Pons (tissue), 1 donor: ENCODE results near the gene FAM3C.
"Not testable (repeated sequence)": the region's sequence is repeated elsewhere in the genome, so short reads cannot be mapped to it uniquely, and the experiment has no call there.

Experiments
- DNase-seq: peaks from one replicate; pipeline ENCODE4 v3.0.0-alpha.2; 2016; ENCODE audit warnings: low spot score

The FAM3C gene

DNA sequence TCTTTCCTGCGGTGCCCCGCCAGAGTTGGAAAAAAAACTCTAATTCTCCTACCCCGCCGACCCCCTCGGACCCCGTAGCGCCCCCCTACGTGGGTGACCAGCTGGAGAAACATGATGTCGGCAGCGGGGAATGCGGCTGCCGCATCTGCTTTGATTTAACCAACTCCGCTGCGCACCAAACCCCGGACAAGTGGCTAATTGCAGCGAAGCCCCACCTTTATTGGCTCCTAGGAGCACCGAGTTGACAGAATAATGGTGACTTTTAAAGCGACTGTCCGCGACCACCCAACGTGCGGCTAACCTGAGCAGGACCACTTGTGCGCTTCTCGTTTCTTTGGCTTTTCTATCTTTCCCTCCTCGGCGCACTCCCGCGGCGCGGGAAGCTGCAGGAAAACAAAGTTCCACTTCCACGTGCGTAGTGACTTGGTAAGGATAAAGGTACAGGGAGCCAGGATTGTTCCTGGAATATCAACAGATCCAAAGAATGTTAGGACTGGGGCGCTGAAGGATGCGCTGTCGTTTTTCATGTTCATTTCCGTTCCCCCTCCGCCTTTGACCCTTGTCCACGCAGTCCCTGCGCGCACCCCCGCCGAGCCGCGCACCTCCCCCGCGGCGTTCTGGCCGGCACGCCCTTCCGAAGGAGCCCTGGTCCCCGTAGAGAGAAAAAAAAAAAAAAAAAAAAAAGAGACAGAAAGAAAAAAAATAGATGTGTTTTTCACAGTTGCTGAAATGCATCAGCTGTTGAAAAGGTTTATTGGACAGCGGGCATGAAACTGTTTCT lies 65.9 kb downstream of the FAM3C start:
- no peak for DNase-seq

DNA sequence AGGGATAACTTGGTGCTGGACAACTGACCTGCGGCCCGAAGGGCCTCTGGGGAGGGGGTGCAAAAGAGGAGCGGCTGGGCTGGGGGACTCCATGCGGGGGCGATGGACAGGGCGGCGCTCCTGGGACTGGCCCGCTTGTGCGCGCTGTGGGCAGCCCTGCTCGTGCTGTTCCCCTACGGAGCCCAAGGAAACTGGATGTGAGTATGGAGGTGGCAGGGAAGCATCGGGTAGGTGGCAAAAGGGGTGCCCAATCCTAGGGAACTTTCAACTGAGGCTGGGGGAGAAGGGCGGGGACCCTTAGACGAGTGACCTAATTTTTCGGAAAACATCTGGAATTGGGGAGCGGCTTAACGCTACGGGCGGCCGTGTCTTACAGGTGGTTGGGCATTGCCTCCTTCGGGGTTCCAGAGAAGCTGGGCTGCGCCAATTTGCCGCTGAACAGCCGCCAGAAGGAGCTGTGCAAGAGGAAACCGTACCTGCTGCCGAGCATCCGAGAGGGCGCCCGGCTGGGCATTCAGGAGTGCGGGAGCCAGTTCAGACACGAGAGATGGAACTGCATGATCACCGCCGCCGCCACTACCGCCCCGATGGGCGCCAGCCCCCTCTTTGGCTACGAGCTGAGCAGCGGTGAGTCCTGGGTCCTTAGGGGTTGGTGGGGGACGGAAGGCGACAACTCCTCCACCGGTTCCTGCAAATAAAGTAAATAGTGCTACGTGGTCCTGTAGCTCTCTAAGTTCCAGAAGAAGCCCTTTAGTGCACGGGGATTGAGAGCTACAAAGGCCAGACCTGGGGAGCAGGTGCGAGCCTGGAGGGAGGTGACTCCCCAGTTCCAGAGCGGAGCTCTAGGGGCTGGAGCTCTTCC lies 66.7 kb downstream of the FAM3C start:
- no peak for DNase-seq

GRCh38 chr7:121328508-121329190 lies 67.5 kb downstream of the FAM3C start, which contains the start of gene WNT16:
Gene WNT16, plus strand, starts transcription at chr7:121329000. Its CDS starts 293 bp downstream, at chr7:121329293.
- no peak for DNase-seq

DNA sequence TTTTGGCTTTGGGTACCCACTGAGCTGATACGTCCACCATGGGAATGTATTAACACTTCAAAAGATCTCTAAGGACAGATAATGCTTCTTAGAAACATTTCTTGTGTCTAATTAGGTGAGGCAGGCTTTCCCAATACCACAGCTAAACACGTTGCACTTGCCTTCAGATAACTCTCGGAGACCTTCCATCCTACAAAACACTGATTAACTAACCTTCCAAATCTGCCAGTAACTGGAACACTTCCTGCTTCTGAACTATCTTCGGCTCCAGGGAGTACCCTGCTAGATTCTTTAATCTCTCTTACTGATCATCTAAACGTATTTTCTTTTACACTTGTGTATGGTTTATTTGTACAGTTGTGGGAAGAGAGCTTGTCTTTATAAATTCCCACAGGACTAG lies 68.4 kb downstream of the FAM3C start:
- DNase-seq, result no peak

GRCh38 chr7:121323515-121324302 lies 72.4 kb downstream of the FAM3C start:
- no peak for DNase-seq

DNA sequence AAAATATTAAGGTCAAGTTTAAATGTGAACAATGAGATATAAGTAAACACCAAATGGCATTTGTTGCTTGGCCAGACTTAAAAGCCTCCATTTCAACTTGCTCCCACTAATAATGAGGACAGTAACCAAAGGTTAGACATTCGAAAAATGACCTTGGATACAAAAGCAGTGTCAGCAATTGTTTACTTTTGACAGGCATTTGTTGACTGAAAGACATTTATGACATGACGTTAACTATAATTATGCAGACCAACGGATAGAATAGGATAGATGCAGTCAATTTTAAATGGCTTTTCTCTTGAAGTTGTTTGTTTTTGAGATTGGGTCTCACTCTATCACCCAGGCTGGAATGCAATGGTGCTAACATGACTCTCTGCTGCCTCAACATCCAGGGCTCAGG lies 73.6 kb downstream of the FAM3C start:
- no peak for DNase-seq

DNA sequence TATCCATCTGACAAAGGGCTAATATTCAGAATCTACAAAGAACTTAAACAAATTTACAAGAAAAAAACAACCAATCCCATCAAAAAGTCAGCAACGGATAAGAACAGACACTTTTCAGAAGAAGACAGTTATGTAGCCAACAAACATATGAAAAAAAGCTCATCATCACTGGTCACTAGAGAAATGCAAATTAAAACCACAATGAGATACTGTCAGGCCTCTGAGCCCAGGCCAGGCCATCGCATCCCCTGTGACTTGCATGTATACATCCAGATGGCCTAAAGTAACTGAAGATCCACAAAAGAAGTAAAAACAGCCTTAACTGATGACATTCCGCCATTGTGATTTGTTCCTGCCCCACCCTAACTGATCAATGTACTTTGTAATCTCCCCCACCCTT lies 80.9 kb downstream of the FAM3C start:
- DNase-seq, result not testable (repeated sequence)

GRCh38 chr7:121313793-121314676 lies 82.1 kb downstream of the FAM3C start:
- DNase-seq, result no peak

DNA sequence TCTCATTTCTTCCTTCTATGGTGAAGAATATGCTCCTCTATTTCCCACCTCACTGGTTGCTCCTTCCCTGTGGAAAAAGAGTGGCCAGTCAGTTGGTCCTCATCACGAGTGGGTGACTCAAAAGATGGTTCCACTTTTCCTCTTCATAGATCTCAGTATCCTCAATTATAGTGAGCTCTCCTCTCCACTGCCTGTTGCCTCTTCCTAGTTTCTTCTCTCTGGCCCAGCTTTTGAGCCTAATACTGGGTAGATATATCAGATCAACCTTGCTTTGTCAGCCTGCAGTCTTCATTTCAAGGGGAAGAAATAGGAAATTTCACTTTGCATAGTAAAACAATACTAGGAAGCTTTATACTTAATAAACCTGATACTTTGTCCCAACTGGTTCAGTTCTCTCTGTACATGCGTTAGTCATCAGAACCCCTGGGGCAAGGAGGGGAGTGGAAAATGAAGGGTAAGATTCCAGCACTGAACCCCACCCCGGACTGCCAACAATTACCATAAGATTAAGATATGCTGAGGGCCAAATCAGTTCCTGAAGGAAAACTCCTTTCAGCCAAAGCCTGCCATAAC lies 82.8 kb downstream of the FAM3C start:
- DNase-seq, result no peak

GRCh38 chr7:121307021-121307574 lies 89.0 kb downstream of the FAM3C start:
- DNase-seq, result no peak

- no peak for DNase-seq
These were observed 89.5 kb downstream of the FAM3C start for GRCh38 chr7:121306565-121306964.

- DNase-seq, result no peak
These were observed 91.0 kb downstream of the FAM3C start for GRCh38 chr7:121305109-121305508.

DNA sequence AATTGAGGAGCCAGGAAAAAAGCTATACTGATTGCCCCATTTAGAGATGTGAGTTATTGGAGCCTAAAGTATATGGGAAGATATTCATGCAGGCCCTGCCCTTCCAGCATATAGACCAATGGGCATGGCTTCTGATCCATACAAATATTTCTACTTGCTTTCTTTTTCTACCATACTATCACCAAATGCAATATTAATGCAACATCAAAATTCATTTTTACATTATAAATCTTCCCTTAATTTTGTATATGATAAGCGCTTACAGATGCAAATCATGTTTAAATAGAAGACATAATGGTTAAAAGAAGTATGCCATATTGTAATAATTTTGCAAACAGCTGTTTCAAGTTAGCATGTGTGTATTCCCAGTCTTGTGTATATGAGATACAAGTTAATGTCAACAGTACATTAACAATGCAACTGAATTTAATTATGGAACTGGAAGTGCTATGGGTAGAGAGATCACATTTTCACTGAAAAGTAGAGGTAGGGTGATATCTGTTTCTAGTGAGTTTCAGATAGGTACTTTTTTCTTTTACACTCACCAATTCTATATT lies 91.9 kb downstream of the FAM3C start:
- DNase-seq, result no peak

- no peak for DNase-seq
These were observed 92.5 kb downstream of the FAM3C start for GRCh38 chr7:121303422-121304101.

DNA sequence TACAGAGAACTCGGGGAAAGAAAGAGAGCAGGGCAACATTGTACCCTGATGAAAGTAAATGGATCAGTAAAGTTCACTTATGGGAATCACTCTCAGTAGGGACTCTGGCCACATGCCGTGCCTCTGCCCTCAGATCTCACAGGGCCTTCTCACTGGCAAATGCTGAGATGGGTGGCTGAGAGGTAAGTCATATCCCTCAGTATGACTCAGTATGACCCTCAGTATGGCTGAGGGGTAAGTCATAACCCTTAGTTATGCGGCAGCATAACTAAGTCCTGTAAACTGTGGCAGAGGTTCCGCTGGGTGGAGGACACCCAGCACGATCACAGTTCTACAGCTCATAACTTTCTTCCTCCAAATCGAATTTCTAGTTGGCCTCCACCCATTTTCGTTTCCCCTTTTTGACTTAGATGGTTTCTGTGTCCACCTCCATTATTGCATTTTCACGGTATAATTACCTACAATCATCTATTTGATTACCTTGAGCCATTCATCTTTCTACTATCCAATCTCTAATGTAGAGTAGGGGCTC lies 93.8 kb downstream of the FAM3C start:
- no peak for DNase-seq

DNA sequence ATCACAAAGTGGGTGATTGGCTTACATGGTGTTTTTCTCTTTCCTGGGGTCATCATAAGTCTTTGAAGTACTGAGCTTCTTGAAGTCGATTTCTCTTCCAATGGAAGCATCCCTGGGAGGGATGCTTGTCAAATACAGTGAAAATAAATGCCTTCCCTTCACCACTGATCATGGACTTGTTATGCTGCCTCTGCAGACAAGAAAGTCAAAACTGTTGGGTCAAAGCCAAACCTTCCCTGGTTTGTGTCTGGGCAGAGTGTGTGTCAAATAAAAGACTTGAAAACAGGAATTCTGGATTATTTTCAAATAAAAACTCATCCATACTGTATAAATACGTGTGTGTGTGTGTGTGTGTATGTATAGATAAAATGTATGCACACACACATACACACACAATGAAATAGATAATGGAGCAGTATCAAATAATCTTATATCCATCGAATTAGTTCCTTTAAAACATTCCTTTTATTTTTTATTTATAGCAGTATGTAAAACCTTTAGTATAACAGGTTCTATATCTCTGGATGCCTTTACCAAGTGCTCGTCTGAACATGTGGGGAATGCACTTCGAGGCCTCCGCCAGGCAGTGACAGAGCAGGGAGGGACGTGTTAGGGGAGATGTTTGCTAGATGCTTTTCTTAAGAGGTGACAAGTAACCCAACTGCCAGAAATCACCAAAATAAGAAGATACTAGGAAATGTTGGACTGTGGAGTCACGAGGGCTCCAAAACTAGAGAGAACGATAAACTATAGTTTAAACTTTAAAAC lies 94.5 kb downstream of the FAM3C start:
- DNase-seq, result no peak

DNA sequence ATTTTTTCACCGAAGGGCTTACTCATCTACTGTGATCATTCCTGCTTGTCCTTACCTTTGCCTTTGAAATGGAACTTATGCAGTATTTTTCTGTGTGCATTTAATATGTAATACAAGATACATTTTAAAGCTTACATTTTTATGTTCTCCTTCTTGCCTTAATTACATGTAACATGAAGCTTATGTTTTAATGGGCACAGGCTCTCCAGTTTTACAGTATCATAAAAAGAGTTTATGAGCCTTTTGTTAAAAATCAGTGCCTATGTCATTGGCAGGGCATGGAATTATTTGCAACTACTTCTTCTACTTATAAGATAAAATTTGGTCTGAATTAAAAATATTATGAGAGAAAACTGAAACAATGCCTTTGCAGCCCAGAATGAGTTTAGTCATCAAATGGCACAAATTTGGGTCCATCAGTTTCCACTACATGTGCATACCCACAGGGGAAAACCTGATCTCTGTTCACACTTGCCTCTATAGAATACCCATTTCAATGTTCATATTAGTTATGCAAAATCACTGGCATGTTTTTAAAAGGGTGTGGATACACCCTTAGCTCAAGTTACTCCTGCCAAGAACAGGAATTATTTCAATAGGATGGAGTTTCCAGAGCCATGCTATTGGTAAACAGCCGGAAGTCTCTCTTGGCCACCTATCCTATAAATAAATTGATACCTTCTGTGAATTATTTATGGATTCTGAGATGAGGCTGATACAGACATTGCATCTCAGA lies 95.3 kb downstream of the FAM3C start:
- no peak for DNase-seq
